HepG2 (cell line): ENCODE results near the gene MLYCD. TPM values are rescaled to one million over a fixed set of nuclear protein-coding genes. Genes with fewer than 3 reads are reported as not detected.

Source experiments
- ATAC-seq: fragments of 200-7000 bp; cut with Tn5 transposase; 3 replicates; pipeline ENCODE4 v1.9.1; 2020; ENCODE audit warnings: mild to moderate bottlenecking, moderate library complexity
- BruUV-seq: library from RNA; stranded (reverse); fragments of 400-500 nt; replicated peaks from 2 replicates; lab custom pipeline; 2021; lab: Mats Ljungman, UMichigan
- CTCF ChIA-PET: fragments of 300-600 bp; formaldehyde crosslinking; extraction: SDS; loops from one replicate; lab custom pipeline; 2021; ENCODE audit warnings: low total read pairs, inconsistent platforms, low intra/inter-chr PET ratio; lab: Yijun Ruan, JAX
- POLR2A ChIA-PET: fragments of 350-600 bp; sonication (Branson Sonifier 250); formaldehyde crosslinking; loops from one replicate; lab custom pipeline; 2020; ENCODE audit warnings: antibody characterized with exemption, inconsistent platforms; lab: Yijun Ruan, JAX
- DNase-seq: peaks from one replicate; pipeline ENCODE4 v3.0.0-alpha.2; 2015; ENCODE audit warnings: low spot score
- FAIRE-seq: peaks from 3 replicates; lab custom pipeline; 2011; peaks lifted over from hg19 to GRCh38; lab: Jason Lieb, UNC
- H2AFZ ChIP-seq: one replicate; pipeline ENCODE4 v1.6.1; 2011; ENCODE audit warnings: low read length, inconsistent platforms
- H3K27ac ChIP-seq: fragments of 300-600 bp; 3 replicates; pipeline ENCODE4 v1.8.0; 2011; ENCODE audit warnings: mixed run types, mild to moderate bottlenecking, mixed read lengths, low read length, inconsistent platforms; ENCODE audit not compliant: insufficient read depth; ENCODE audit errors: extremely low read length
- H3K27me3 ChIP-seq, 2 experiments: fragments of 200-600 bp in 1 of 2; 2 replicates in 1 of 2; 3 replicates in 1 of 2; pipeline versions ENCODE4 v1.6.0 to v1.8.0; 2011; ENCODE audit warnings: low read length in 2 of 2, mild to moderate bottlenecking in 2 of 2, moderate library complexity in 2 of 2, inconsistent platforms in 1 of 2; ENCODE audit not compliant: insufficient read depth in 2 of 2, control insufficient read depth in 1 of 2
- H3K36me3 ChIP-seq, 2 experiments: fragments of 200-600 bp in 1 of 2; replicated peaks in 1 of 2; 2 replicates in 1 of 2; 3 replicates in 1 of 2; pipeline versions ENCODE4 v1.5.1 to v1.8.0; 2011; ENCODE audit warnings: low read length in 2 of 2, inconsistent platforms in 1 of 2; ENCODE audit not compliant: insufficient read depth in 2 of 2, control insufficient read depth in 1 of 2
- H3K4me1 ChIP-seq: 2 replicates; pipeline ENCODE4 v1.5.1; 2012; ENCODE audit warnings: low read length, inconsistent platforms; ENCODE audit not compliant: insufficient read depth
- H3K4me2 ChIP-seq: 2 replicates; pipeline ENCODE4 v1.6.0; 2011; ENCODE audit warnings: low read depth, low read length, inconsistent platforms
- H3K4me3 ChIP-seq, 3 experiments: fragments of 200-600 bp in 1 of 3; sonication (generic), shearing (Covaris generic) in 1 of 3; replicated peaks in 1 of 3; 2 replicates each; pipeline ENCODE4 v1.5.1; 2011 to 2016; ENCODE audit warnings: low read length in 3 of 3, inconsistent platforms in 2 of 3, low read depth in 2 of 3, mild to moderate bottlenecking in 2 of 3, control low read depth in 1 of 3, mixed read lengths in 1 of 3; ENCODE audit not compliant: insufficient read depth in 1 of 3
- H3K79me2 ChIP-seq: one replicate; pipeline ENCODE4 v1.6.1; 2011; ENCODE audit warnings: low read length, inconsistent platforms; ENCODE audit not compliant: insufficient read depth
- H3K9ac ChIP-seq: 2 replicates; pipeline ENCODE4 v1.6.0; 2011; ENCODE audit warnings: mild to moderate bottlenecking, low read depth, low read length, inconsistent platforms; ENCODE audit not compliant: insufficient read depth
- H3K9me3 ChIP-seq: 2 replicates; pipeline ENCODE4 v1.5.1; 2012; ENCODE audit warnings: mild to moderate bottlenecking, low read length
- H4K20me1 ChIP-seq: 2 replicates; pipeline ENCODE4 v1.6.0; 2011; ENCODE audit warnings: inconsistent platforms, mild to moderate bottlenecking, low read length, moderate library complexity; ENCODE audit not compliant: insufficient read depth
- ADNP ChIP-seq: sonication (generic); formaldehyde crosslinking; IDR thresholded peaks from 2 replicates; pipeline ENCODE4 v1.4.0; 2020; ENCODE audit warnings: missing genetic modification reagents
- ARID5B ChIP-seq: IDR thresholded peaks from 2 replicates; pipeline ENCODE4 v1.4.0; 2020; ENCODE audit warnings: mild to moderate bottlenecking, missing genetic modification reagents
- ARNT ChIP-seq: fragments of 450-650 bp; IDR thresholded peaks from 2 replicates; pipeline ENCODE4 v1.6.1; 2017
- MXD1 ChIP-seq: sonication (generic); formaldehyde crosslinking; IDR thresholded peaks from 2 replicates; pipeline ENCODE4 v1.4.0; 2020; ENCODE audit warnings: mild to moderate bottlenecking, missing genetic modification reagents
- NCOA5 ChIP-seq: sonication (generic); formaldehyde crosslinking; IDR thresholded peaks from 2 replicates; pipeline ENCODE4 v1.4.0; 2020; ENCODE audit warnings: missing genetic modification reagents
- ZBTB44 ChIP-seq: sonication (generic); formaldehyde crosslinking; IDR thresholded peaks from 2 replicates; pipeline ENCODE4 v1.4.0; 2020; ENCODE audit warnings: missing genetic modification reagents
- ZNF343 ChIP-seq: sonication (generic); formaldehyde crosslinking; IDR thresholded peaks from 2 replicates; pipeline ENCODE4 v1.4.0; 2020; ENCODE audit warnings: mild to moderate bottlenecking, missing genetic modification reagents
- ZNF460 ChIP-seq: sonication (generic); formaldehyde crosslinking; IDR thresholded peaks from 2 replicates; pipeline ENCODE4 v1.5.1; 2020; ENCODE audit warnings: missing genetic modification reagents, mild to moderate bottlenecking, borderline replicate concordance
- WGBS: methylation state at CpG from one replicate; pipeline ENCODE4 v1.1.6; 2017; ENCODE audit warnings: low lambda C conversion rate; 5-methylcytosine and 5-hydroxymethylcytosine counted together
- in situ Hi-C: cut with HindIII; loops from 2 replicates; pipeline ENCODE4 v1.10.0; 2017; ENCODE audit warnings: low pct_unique_long_range_greater_than_20kb; ENCODE audit not compliant: extremely low pct_ligation_motif_present
- intact Hi-C: fragments of 100-400 bp; cut with micrococcal nuclease; formaldehyde crosslinking; loops from one replicate; pipeline ENCODE4 v1.10.0; 2022; ENCODE audit not compliant: unreplicated experiment
- polyA plus RNA-seq, 8 experiments: library from polyadenylated mRNA; depleted of rRNA in 3 of 8; stranded (reverse) in 7 of 8; unstranded in 1 of 8; fragments of >200 nt; fragmentation: Illumina TruSeq in 4 of 8; extraction: Trizol in 4 of 8; gene quantifications; 2 replicates each; pipeline versions ENCODE4 v1.2.1 to v1.2.3, GENCODE V29; 2011 to 2016; ENCODE audit warnings: low read depth in 4 of 8, missing spikeins in 1 of 8, mixed read lengths in 1 of 8; ENCODE audit not compliant: insufficient read depth in 1 of 8
- total RNA-seq, 5 experiments: library from RNA; depleted of rRNA; stranded (reverse); fragments of >200 nt; fragmentation: Illumina TruSeq; extraction: Trizol; gene quantifications; 2 replicates each; pipeline ENCODE4 v1.2.3, GENCODE V29; 2016; ENCODE audit warnings: low read depth in 1 of 5
- TF ChIP-seq, protein P1 (sequence below): IDR thresholded peaks from 2 replicates; pipeline ENCODE4 v1.6.1; 2012; ENCODE audit warnings: low read length, improper control_type of control experiment
- TF ChIP-seq, protein P2 (sequence below): sonication (generic); formaldehyde crosslinking; IDR thresholded peaks from 2 replicates; pipeline ENCODE4 v1.4.0; 2020; ENCODE audit warnings: missing genetic modification reagents

The MLYCD gene
- total and polyA plus RNA-seq, 2 of the 13 experiments (the other 11 are each of a cell fraction or from before 2014, with no cell fraction given), result 1.8 to 4.0 TPM

- ATAC-seq (peak; percentile 15), DNase-seq (no peak), FAIRE-seq (no peak)
- Histone ChIP-seq H3K9ac (no peak overlapping the region), H3K4me1 (peaks cover 43% of the 10 kb centered on the region), H4K20me1 (no peaks in the 10 kb centered on the region), H3K4me2 (peak overlapping the region; percentile 91), H3K27me3 (peaks cover 3 to 15% of the 10 kb centered on the region in 2 experiments; a peak in 4 of 5 replicates), H3K27ac (no peak overlapping the region), H3K4me3 (peak overlapping the region in 1 of 3 experiments; percentile 69; a peak in 1 of 6 replicates), H3K9me3 (no peaks in the 10 kb centered on the region), H3K79me2 (no peaks in the 10 kb centered on the region), H2AFZ (no peak overlapping the region), H3K36me3 (no peaks in the 10 kb centered on the region)
- BruUV-seq, result no TSS peak
- POLR2A ChIA-PET, result interaction anchor here (0.9 to 5.4 kb wide), 4 partner anchors 17 to 30 kb away, joined by 4 to 46 read pairs (median 5); partner anchors contain the start of gene OSGIN1
- in situ Hi-C loops (loop anchor here (10.0 kb wide), 1 partner anchor 119 kb away; the partner anchor contains the start of gene SLC38A8), intact Hi-C loops (loop anchor here (1.0 kb wide), 3 partner anchors 28 to 139 kb away; no protein-coding TSS in a partner anchor)
- CTCF ChIA-PET, result interaction anchor here (1.6 to 3.0 kb wide), 4 partner anchors 29 to 139 kb away, joined by 9 to 31 read pairs (median 16); partner anchors contain the start of gene OSGIN1
- WGBS, result 47% methylated on average over 25 of the region's 27 CpGs
- TF ChIP-seq ARNT, result no peak
- TF ChIP-seq, protein P1, sequence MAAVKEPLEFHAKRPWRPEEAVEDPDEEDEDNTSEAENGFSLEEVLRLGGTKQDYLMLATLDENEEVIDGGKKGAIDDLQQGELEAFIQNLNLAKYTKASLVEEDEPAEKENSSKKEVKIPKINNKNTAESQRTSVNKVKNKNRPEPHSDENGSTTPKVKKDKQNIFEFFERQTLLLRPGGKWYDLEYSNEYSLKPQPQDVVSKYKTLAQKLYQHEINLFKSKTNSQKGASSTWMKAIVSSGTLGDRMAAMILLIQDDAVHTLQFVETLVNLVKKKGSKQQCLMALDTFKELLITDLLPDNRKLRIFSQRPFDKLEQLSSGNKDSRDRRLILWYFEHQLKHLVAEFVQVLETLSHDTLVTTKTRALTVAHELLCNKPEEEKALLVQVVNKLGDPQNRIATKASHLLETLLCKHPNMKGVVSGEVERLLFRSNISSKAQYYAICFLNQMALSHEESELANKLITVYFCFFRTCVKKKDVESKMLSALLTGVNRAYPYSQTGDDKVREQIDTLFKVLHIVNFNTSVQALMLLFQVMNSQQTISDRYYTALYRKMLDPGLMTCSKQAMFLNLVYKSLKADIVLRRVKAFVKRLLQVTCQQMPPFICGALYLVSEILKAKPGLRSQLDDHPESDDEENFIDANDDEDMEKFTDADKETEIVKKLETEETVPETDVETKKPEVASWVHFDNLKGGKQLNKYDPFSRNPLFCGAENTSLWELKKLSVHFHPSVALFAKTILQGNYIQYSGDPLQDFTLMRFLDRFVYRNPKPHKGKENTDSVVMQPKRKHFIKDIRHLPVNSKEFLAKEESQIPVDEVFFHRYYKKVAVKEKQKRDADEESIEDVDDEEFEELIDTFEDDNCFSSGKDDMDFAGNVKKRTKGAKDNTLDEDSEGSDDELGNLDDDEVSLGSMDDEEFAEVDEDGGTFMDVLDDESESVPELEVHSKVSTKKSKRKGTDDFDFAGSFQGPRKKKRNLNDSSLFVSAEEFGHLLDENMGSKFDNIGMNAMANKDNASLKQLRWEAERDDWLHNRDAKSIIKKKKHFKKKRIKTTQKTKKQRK, result no peak
- no peak for TF ChIP-seq ADNP
- TF ChIP-seq, protein P2, sequence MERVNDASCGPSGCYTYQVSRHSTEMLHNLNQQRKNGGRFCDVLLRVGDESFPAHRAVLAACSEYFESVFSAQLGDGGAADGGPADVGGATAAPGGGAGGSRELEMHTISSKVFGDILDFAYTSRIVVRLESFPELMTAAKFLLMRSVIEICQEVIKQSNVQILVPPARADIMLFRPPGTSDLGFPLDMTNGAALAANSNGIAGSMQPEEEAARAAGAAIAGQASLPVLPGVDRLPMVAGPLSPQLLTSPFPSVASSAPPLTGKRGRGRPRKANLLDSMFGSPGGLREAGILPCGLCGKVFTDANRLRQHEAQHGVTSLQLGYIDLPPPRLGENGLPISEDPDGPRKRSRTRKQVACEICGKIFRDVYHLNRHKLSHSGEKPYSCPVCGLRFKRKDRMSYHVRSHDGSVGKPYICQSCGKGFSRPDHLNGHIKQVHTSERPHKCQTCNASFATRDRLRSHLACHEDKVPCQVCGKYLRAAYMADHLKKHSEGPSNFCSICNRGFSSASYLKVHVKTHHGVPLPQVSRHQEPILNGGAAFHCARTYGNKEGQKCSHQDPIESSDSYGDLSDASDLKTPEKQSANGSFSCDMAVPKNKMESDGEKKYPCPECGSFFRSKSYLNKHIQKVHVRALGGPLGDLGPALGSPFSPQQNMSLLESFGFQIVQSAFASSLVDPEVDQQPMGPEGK (CRISPR knock-in tag), result no peak
- TF ChIP-seq MXD1 (CRISPR knock-in tag), result 0 out of 2 replicates have a peak, but pooled peaks have one; percentile 29
- TF ChIP-seq ZNF343, result 0 out of 2 replicates have a peak, but pooled peaks have one; percentile 56
- no peak for TF ChIP-seq ARID5B
- no peak for TF ChIP-seq ZBTB44 (CRISPR knock-in tag)
- no peak for TF ChIP-seq ZNF460 (CRISPR knock-in tag)
- no peak for TF ChIP-seq NCOA5 (CRISPR knock-in tag)
These were observed 27.2 kb downstream of the MLYCD start for GRCh38 chr16:83925957-83926725.
